ENCODE results near the gene APOB. TPM values are rescaled to one million over a fixed set of nuclear protein-coding genes. Genes with fewer than 3 reads are reported as not detected.

APOB gene
- total and polyA plus RNA-seq, 9 donors, result 0.13 to 4.8 (median 1.3) TPM

DNA sequence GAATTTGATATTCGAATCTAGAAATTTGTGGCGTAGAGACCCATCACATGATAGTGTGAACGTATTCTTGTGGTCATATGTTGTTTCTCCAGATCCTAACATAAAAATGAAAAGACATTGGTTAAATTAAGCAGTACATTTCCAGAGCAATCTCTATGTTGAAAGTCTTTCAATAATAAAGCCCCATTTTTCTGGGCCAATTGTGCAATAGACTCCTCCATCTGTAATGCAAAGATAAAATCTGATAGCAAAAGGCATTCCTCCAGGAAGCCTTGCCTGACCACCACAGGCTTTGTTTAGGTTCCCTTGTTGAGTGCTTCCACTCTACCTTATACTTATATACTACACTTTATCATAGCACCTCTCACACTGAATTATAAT, 31.3 kb downstream of the APOB start:
- TF ChIP-seq EP300 (IDR thresholded peaks at IDR 0.05) (no peak), POLR2A (IDR thresholded peaks at IDR 0.05) (no peak)
- TF ChIP-seq, protein P1, sequence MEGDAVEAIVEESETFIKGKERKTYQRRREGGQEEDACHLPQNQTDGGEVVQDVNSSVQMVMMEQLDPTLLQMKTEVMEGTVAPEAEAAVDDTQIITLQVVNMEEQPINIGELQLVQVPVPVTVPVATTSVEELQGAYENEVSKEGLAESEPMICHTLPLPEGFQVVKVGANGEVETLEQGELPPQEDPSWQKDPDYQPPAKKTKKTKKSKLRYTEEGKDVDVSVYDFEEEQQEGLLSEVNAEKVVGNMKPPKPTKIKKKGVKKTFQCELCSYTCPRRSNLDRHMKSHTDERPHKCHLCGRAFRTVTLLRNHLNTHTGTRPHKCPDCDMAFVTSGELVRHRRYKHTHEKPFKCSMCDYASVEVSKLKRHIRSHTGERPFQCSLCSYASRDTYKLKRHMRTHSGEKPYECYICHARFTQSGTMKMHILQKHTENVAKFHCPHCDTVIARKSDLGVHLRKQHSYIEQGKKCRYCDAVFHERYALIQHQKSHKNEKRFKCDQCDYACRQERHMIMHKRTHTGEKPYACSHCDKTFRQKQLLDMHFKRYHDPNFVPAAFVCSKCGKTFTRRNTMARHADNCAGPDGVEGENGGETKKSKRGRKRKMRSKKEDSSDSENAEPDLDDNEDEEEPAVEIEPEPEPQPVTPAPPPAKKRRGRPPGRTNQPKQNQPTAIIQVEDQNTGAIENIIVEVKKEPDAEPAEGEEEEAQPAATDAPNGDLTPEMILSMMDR (IDR thresholded peaks at IDR 0.05), result no peak
- 92 to 97% (median 94%) methylated on average over 3 of the region's 3 CpGs for WGBS, 3 donors
- H3K4me1 ChIP-seq (ENCODE audit: insufficient read depth), result no peaks in the 10 kb centered on the region
- no peaks in the 10 kb centered on the region for H3K9me3 ChIP-seq
- H3K36me3 ChIP-seq, result no peaks in the 10 kb centered on the region
- intact Hi-C loops (cut with DNase I), result no loop called here
- no peak for DNase-seq
- no peaks in the 10 kb centered on the region for H3K27me3 ChIP-seq
- no peak overlapping the region for H3K27ac ChIP-seq
- no peak overlapping the region for H3K4me3 ChIP-seq

GRCh38 chr2:21011876-21012556, 31.9 kb downstream of the APOB start:
- H3K27ac ChIP-seq, result no peak overlapping the region
- no peak for DNase-seq
- intact Hi-C loops (cut with DNase I), result no loop called here
- H3K36me3 ChIP-seq, result no peaks in the 10 kb centered on the region
- no peaks in the 10 kb centered on the region for H3K27me3 ChIP-seq
- no peaks in the 10 kb centered on the region for H3K9me3 ChIP-seq
- H3K4me3 ChIP-seq, result no peak overlapping the region
- TF ChIP-seq EP300 (IDR thresholded peaks at IDR 0.05), result no peak
- TF ChIP-seq, protein P1 (IDR thresholded peaks at IDR 0.05), result no peak
- no peak for TF ChIP-seq POLR2A (IDR thresholded peaks at IDR 0.05)
- H3K4me1 ChIP-seq (ENCODE audit: insufficient read depth), result no peaks in the 10 kb centered on the region
- 77 to 91% (median 82%) methylated on average over 8 of the region's 8 CpGs for WGBS, 3 donors

DNA sequence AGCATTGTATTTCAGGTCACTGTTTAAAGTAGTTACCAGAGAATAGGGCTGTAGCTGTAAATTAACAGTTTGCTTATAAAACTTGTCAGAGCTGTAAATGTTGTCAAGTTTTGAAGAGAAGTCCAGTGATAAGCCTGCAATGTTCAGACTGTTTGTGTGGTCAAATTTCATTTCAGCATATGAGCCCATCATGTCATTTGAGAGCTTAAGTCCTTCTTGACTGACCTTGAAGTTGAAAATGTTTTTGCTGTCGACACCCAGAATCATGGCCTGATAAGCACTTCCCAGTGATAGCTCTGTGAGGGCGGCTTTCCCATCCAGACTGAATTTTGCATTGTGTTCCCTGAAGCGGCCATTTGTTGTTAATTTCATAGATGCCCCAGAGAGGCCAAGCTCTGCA, 32.4 kb downstream of the APOB start:
- Histone ChIP-seq H3K4me1 (ENCODE audit: insufficient read depth) (no peaks in the 10 kb centered on the region), H3K9me3 (no peaks in the 10 kb centered on the region), H3K4me3 (no peak overlapping the region), H3K36me3 (no peaks in the 10 kb centered on the region), H3K27me3 (no peaks in the 10 kb centered on the region), H3K27ac (no peak overlapping the region)
- TF ChIP-seq EP300 (IDR thresholded peaks at IDR 0.05), result no peak
- TF ChIP-seq, protein P1 (IDR thresholded peaks at IDR 0.05), result no peak
- no peak for TF ChIP-seq POLR2A (IDR thresholded peaks at IDR 0.05)
- intact Hi-C loops (cut with DNase I), result no loop called here
- no peak for DNase-seq
- 14 to 45% (median 25%) methylated on average over 3 of the region's 3 CpGs for WGBS, 3 donors

GRCh38 chr2:21010813-21011439, 32.9 kb downstream of the APOB start:
- Histone ChIP-seq H3K27ac (no peak overlapping the region), H3K27me3 (no peaks in the 10 kb centered on the region), H3K36me3 (no peaks in the 10 kb centered on the region), H3K4me3 (no peak overlapping the region), H3K9me3 (no peaks in the 10 kb centered on the region), H3K4me1 (ENCODE audit: insufficient read depth) (no peaks in the 10 kb centered on the region)
- TF ChIP-seq, protein P1 (IDR thresholded peaks at IDR 0.05), result no peak
- TF ChIP-seq POLR2A (IDR thresholded peaks at IDR 0.05) (no peak), EP300 (IDR thresholded peaks at IDR 0.05) (no peak)
- 60 to 62% (median 62%) methylated on average over 10 of the region's 10 CpGs for WGBS, 3 donors
- DNase-seq, result no peak
- intact Hi-C loops (cut with DNase I), result no loop called here
